A549 (cell line): ENCODE measurements around the gene TLCD3A. TPM values are rescaled to one million over a fixed set of nuclear protein-coding genes. Genes with fewer than 3 reads are reported as not detected.

ENCODE experiments used
- ATAC-seq, 2 experiments: fragments of 200-7000 bp in 1 of 2; fragments of >200 bp in 1 of 2; cut with Nextera tagmentation in 1 of 2; cut with Tn5 transposase in 1 of 2; 3 replicates each; pipeline versions ENCODE4 v1.8.0 to v1.9.1; 2018 to 2020; ENCODE audit warnings: mild to moderate bottlenecking in 1 of 2, moderate library complexity in 1 of 2
- CTCF ChIA-PET: fragments of 300-600 bp; sonication (Branson Sonifier 250); formaldehyde crosslinking; extraction: SDS; loops from one replicate; lab custom pipeline; 2021; ENCODE audit warnings: antibody characterized with exemption, inconsistent platforms; lab: Yijun Ruan, JAX
- POLR2A ChIA-PET: fragments of 350-600 bp; formaldehyde crosslinking; extraction: SDS; loops from one replicate; lab custom pipeline; 2021; ENCODE audit warnings: antibody characterized with exemption, inconsistent platforms; lab: Yijun Ruan, JAX
- DNase-seq, 2 experiments: peaks; one replicate each; pipeline versions ENCODE4 v3.0.0 to v3.0.0-alpha.2; 2011 to 2016; ENCODE audit warnings: low read depth in 1 of 2, low spot score in 1 of 2
- FAIRE-seq: peaks from 2 replicates; lab custom pipeline; 2011; peaks lifted over from hg19 to GRCh38; lab: Jason Lieb, UNC
- H3K27ac ChIP-seq, 2 experiments: fragments of >200 bp; sonication (Bioruptor Twin); formaldehyde crosslinking; 3 replicates each; pipeline ENCODE4 v1.5.1; 2016 to 2017
- H3K4me1 ChIP-seq: fragments of >200 bp; sonication (Bioruptor Twin); formaldehyde crosslinking; 3 replicates; pipeline ENCODE4 v1.6.1; 2016
- H3K4me2 ChIP-seq: fragments of >200 bp; sonication (Bioruptor Twin); formaldehyde crosslinking; 3 replicates; pipeline ENCODE4 v1.6.1; 2016
- H3K4me3 ChIP-seq: fragments of >200 bp; sonication (Bioruptor Twin); formaldehyde crosslinking; 3 replicates; pipeline ENCODE4 v1.5.1; 2016
- H3K9me3 ChIP-seq: fragments of >200 bp; sonication (Bioruptor Twin); formaldehyde crosslinking; 3 replicates; pipeline ENCODE4 v1.6.1; 2016
- BCL3 ChIP-seq: fragments of >200 bp; sonication (Bioruptor Twin); formaldehyde crosslinking; IDR thresholded peaks from 3 replicates; pipeline ENCODE4 v1.6.1; 2016
- CBX2 ChIP-seq: fragments of 200-600 bp; sonication (generic); IDR thresholded peaks from 2 replicates; pipeline ENCODE4 v1.6.1; 2016; ENCODE audit warnings: low read depth, mild to moderate bottlenecking, borderline replicate concordance
- CBX8 ChIP-seq: fragments of 200-600 bp; sonication (generic); IDR thresholded peaks from 2 replicates; pipeline ENCODE4 v1.6.1; 2016
- CEBPB ChIP-seq, 2 experiments: fragments of >200 bp in 1 of 2; sonication (Bioruptor Twin) in 1 of 2; formaldehyde crosslinking in 1 of 2; IDR thresholded peaks; 2 replicates each; pipeline ENCODE4 v1.6.1; 2012 to 2016
- CHD2 ChIP-seq: fragments of 150-350 bp; IDR thresholded peaks from 2 replicates; pipeline ENCODE4 v1.6.1; 2014; ENCODE audit warnings: low read length; ENCODE audit not compliant: partially characterized antibody
- EHMT2 ChIP-seq: fragments of 200-600 bp; sonication (generic); IDR thresholded peaks from 2 replicates; pipeline ENCODE4 v1.6.1; 2016; ENCODE audit warnings: antibody characterized with exemption, low read depth, mild to moderate bottlenecking, moderate library complexity
- EP300 ChIP-seq, 2 experiments: fragments of >200 bp; sonication (Bioruptor Twin); formaldehyde crosslinking; IDR thresholded peaks; 2 replicates in 1 of 2; 3 replicates in 1 of 2; pipeline ENCODE4 v1.6.1; 2016 to 2017
- FOSB ChIP-seq: fragments of 250-450 bp; sonication (Bioruptor Pico); IDR thresholded peaks from 2 replicates; pipeline ENCODE4 v1.5.0; 2020; ENCODE audit warnings: mild to moderate bottlenecking, moderate library complexity
- GATA3 ChIP-seq: IDR thresholded peaks from 2 replicates; pipeline ENCODE4 v1.6.1; 2012; ENCODE audit warnings: borderline replicate concordance
- HDAC2 ChIP-seq: fragments of 200-600 bp; sonication (generic); IDR thresholded peaks from 2 replicates; pipeline ENCODE4 v1.6.1; 2016
- HEYL ChIP-seq: fragments of 250-450 bp; sonication (Bioruptor Pico); IDR thresholded peaks from 2 replicates; pipeline ENCODE4 v1.8.0; 2021; ENCODE audit warnings: mild to moderate bottlenecking, moderate library complexity
- HOXA7 ChIP-seq: fragments of 250-450 bp; sonication (Bioruptor Pico); IDR thresholded peaks from 2 replicates; pipeline ENCODE4 v1.5.0; 2020; ENCODE audit warnings: mild to moderate bottlenecking, moderate library complexity
- JUN ChIP-seq, 2 experiments: fragments of >200 bp; sonication (Bioruptor Twin); formaldehyde crosslinking; IDR thresholded peaks; 2 replicates in 1 of 2; 3 replicates in 1 of 2; pipeline ENCODE4 v1.6.1; 2016 to 2017
- MAFK ChIP-seq: fragments of 450-650 bp; IDR thresholded peaks from 2 replicates; pipeline ENCODE4 v1.6.1; 2014; ENCODE audit not compliant: partially characterized antibody
- NPAS2 ChIP-seq: fragments of 250-450 bp; sonication (Bioruptor Pico); IDR thresholded peaks from 2 replicates; pipeline ENCODE4 v1.8.0; 2022; ENCODE audit warnings: mild to moderate bottlenecking, moderate library complexity, borderline replicate concordance
- POLR2A ChIP-seq: IDR thresholded peaks from 2 replicates; pipeline ENCODE4 v1.6.1; 2012; ENCODE audit warnings: mild to moderate bottlenecking, low read length
- POLR2AphosphoS2 ChIP-seq: conservative IDR thresholded peaks from 2 replicates; pipeline ENCODE4 v1.6.1; 2012; ENCODE audit warnings: low read length, improper control_type of control experiment, inconsistent platforms
- RNF2 ChIP-seq: fragments of 200-600 bp; sonication (generic); IDR thresholded peaks from 2 replicates; pipeline ENCODE4 v1.6.1; 2016; ENCODE audit warnings: low read depth, mild to moderate bottlenecking, antibody characterized with exemption, moderate library complexity, borderline replicate concordance
- SMC3 ChIP-seq: fragments of >200 bp; sonication (Bioruptor Twin); formaldehyde crosslinking; IDR thresholded peaks from 3 replicates; pipeline ENCODE4 v1.6.1; 2018; ENCODE audit warnings: inconsistent platforms
- TFCP2L1 ChIP-seq: fragments of 250-450 bp; sonication (Bioruptor Pico); IDR thresholded peaks from 2 replicates; pipeline ENCODE4 v1.5.0; 2021; ENCODE audit warnings: mild to moderate bottlenecking
- TP53 ChIP-seq: fragments of 250-450 bp; sonication (Bioruptor Pico); IDR thresholded peaks from 2 replicates; pipeline ENCODE4 v1.5.0; 2021; ENCODE audit warnings: mild to moderate bottlenecking, moderate library complexity
- ZFP36 ChIP-seq: fragments of 450-650 bp; IDR thresholded peaks from 2 replicates; pipeline ENCODE4 v1.6.1; 2014; ENCODE audit warnings: borderline replicate concordance; ENCODE audit not compliant: partially characterized antibody
- ZNF302 ChIP-seq: fragments of 250-450 bp; sonication (Bioruptor Pico); IDR thresholded peaks from 2 replicates; pipeline ENCODE4 v1.9.0; 2021; ENCODE audit warnings: inconsistent platforms, mild to moderate bottlenecking, moderate library complexity
- WGBS: methylation state at CpG from one replicate; pipeline ENCODE4 v1.1.6; 2017; ENCODE audit errors: missing lambda C conversion rate; 5-methylcytosine and 5-hydroxymethylcytosine counted together
- polyA plus RNA-seq, 4 experiments: library from polyadenylated mRNA; depleted of rRNA in 3 of 4; stranded (reverse); fragments of >200 nt; fragmentation: RNase III in 1 of 4; extraction: RNeasy Plus Mini Kit Qiagen cat#74134 plus additional on column Dnase treatment in 1 of 4; gene quantifications; 2 replicates in 3 of 4; 3 replicates in 1 of 4; pipeline ENCODE4 v1.2.3, GENCODE V29; 2011 to 2017
- TF ChIP-seq, protein P1 (sequence below): IDR thresholded peaks from 2 replicates; pipeline ENCODE4 v1.6.1; 2012

TLCD3A gene
- polyA plus RNA-seq, 2 of the 4 experiments (the other 2 are of a cell fraction): 29.5 to 31.5 TPM

GRCh38 chr17:703081-703875, 29.1 kb upstream of the TLCD3A start:
- H3K4me2 ChIP-seq: no peak overlapping the region
- CTCF ChIA-PET: interaction anchor here (0.6 to 19.5 kb wide), 10 partner anchors 11 to 293 kb away, joined by 3 to 410 read pairs (median 15); partner anchors contain the start of genes NXN, TIMM22 and VPS53
- no peak for DNase-seq
- peaks cover 5% of the 10 kb centered on the region; the same call in 1 of the 3 replicates for H3K4me1 ChIP-seq
- POLR2A ChIA-PET: no interaction called here
- peak; percentile 13 for FAIRE-seq
- no peaks in the 10 kb centered on the region for H3K9me3 ChIP-seq
- ATAC-seq: no peak; a peak in 1 of 6 replicates
- 83% methylated on average over 12 of the region's 12 CpGs for WGBS
- TF ChIP-seq HOXA7 (no peak), ZNF302 (CRISPR knock-in tag) (no peak), RNF2 (no peak), POLR2A (no peak), CHD2 (no peak), FOSB (CRISPR knock-in tag) (no peak), NPAS2 (CRISPR knock-in tag) (no peak), JUN (IDR thresholded peaks at IDR 0.05) (no peak), ZFP36 (no peak), CBX8 (no peak), CEBPB (IDR thresholded peaks at IDR 0.05) (no peak), EHMT2 (no peak), BCL3 (no peak), EP300 (IDR thresholded peaks at IDR 0.05) (no peak), HDAC2 (no peak), TFCP2L1 (CRISPR knock-in tag) (no peak), HEYL (CRISPR knock-in tag) (no peak), GATA3 (no peak), SMC3 (no peak)
- TF ChIP-seq, protein P1, sequence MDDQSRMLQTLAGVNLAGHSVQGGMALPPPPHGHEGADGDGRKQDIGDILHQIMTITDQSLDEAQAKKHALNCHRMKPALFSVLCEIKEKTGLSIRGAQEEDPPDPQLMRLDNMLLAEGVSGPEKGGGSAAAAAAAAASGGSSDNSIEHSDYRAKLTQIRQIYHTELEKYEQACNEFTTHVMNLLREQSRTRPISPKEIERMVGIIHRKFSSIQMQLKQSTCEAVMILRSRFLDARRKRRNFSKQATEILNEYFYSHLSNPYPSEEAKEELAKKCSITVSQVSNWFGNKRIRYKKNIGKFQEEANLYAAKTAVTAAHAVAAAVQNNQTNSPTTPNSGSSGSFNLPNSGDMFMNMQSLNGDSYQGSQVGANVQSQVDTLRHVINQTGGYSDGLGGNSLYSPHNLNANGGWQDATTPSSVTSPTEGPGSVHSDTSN: no peak
- no peak overlapping the region for H3K27ac ChIP-seq
- no peak overlapping the region for H3K4me3 ChIP-seq

- TF ChIP-seq CBX2: no peak
- no peak for TF ChIP-seq HDAC2
- TF ChIP-seq TP53 (CRISPR knock-in tag): no peak
- no peak for TF ChIP-seq GATA3
- TF ChIP-seq POLR2AphosphoS2: no peak
- no peak for TF ChIP-seq MAFK
- Histone ChIP-seq H3K4me3 (no peak overlapping the region), H3K27ac (no peak overlapping the region), H3K4me1 (peaks cover 5% of the 10 kb centered on the region; the same call in 1 of the 3 replicates), H3K4me2 (no peak overlapping the region), H3K9me3 (no peaks in the 10 kb centered on the region)
- POLR2A ChIA-PET: interaction anchor here (1.4 kb wide), 1 partner anchor 10 kb away, joined by 5 read pairs; the partner anchor contains the start of gene VPS53
- DNase-seq: no peak
- CTCF ChIA-PET: interaction anchor here (0.6 to 19.5 kb wide), 10 partner anchors 10 to 559 kb away, joined by 3 to 410 read pairs (median 3); partner anchors contain the start of genes NXN, TIMM22 and VPS53
- no peak for ATAC-seq
- FAIRE-seq: peak; percentile 13
- WGBS: 78% methylated on average over 4 of the region's 4 CpGs
Observed at GRCh38 chr17:704111-704864, 28.1 kb upstream of the TLCD3A start.
